ENCODE measurements around the gene GGTLC1. TPM values are rescaled to one million over a fixed set of nuclear protein-coding genes. Genes with fewer than 3 reads are reported as not detected.
"Not testable (repeated sequence)": the region's sequence is repeated elsewhere in the genome, so short reads cannot be mapped to it uniquely, and the experiment has no call there.

The GGTLC1 gene
- total RNA-seq, 1 donor from 2014 or later: not detected

GRCh38 chr20:23994001-23994633, 5.5 kb upstream of the GGTLC1 start:
- not testable (repeated sequence) for DNase-seq (ENCODE audit: low read depth, low spot score)

DNA sequence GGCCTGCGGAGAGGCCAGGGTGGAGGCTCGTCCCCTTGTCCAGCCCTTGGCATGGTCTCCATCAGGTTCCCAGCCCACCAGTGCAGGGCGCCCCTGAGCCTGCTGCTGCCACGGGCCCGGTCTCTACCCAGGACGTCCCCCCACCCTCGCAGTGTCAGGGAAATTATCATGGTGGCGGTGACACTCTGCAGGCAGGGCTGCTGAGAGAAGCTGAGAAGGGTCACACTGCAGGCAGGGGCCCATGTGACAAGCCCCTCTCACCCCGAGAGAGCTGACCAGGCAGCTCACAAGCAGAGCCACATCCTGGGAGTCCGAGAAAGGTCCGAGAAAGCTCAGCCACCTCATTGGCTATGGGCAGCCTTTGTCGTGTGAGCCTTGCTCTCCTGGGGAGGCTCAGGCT, 4.9 kb upstream of the GGTLC1 start:
- not testable (repeated sequence) for DNase-seq (ENCODE audit: low read depth, low spot score)

DNA sequence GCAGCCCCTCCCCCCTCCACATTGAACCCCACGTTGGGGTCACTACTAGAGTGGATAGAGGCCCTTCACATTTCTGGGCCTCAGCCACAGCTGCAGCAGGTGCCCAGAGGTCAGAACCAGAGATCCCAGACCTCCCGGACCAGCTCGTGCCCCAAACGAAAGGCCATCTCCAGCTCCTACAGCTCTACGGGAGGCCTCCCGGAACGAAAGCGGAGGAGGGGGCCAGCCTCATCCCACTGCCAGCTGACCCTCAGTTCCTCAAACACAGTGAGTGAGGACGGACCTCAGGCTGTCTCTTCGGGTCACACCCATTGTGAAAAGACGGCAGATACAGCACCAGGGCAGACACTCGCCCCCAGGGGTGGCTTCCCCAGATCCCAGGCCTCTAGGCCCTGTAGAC, 1.7 kb upstream of the GGTLC1 start:
- DNase-seq (ENCODE audit: low read depth, low spot score): not testable (repeated sequence)

- not testable (repeated sequence) for DNase-seq (ENCODE audit: low read depth, low spot score)
Observed at GRCh38 chr20:23988966-23989365, 387 bp upstream of the GGTLC1 start.

GRCh38 chr20:23986716-23987115, 1.9 kb downstream of the GGTLC1 start:
- DNase-seq (ENCODE audit: low read depth, low spot score): not testable (repeated sequence)

GRCh38 chr20:23986310-23986709, 2.3 kb downstream of the GGTLC1 start:
- DNase-seq (ENCODE audit: low read depth, low spot score): not testable (repeated sequence)

DNA sequence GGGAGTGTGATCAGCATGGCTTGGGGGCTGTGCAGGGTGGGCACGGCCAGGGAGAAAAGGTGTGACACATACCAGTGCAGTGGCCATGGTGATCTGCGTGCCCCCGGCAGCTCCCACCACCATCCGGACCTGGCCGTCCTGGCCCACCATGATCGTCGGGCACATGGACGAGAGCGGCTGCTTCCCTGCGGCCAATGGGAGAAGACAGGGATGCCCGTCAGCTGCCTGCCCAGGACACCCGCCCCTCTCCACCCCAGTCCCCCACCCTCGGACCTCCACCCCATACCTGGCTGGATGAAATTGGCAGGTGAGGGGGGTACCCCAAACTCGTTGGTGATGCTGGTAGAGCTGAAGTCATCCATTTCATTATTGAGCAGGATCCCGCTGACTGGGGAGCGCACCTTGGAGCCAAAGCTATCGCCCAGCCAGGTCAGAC, 2.8 kb downstream of the GGTLC1 start:
- not testable (repeated sequence) for DNase-seq (ENCODE audit: low read depth, low spot score)

GRCh38 chr20:23985066-23985789, 3.4 kb downstream of the GGTLC1 start:
- DNase-seq (ENCODE audit: low read depth, low spot score): not testable (repeated sequence)

DNA sequence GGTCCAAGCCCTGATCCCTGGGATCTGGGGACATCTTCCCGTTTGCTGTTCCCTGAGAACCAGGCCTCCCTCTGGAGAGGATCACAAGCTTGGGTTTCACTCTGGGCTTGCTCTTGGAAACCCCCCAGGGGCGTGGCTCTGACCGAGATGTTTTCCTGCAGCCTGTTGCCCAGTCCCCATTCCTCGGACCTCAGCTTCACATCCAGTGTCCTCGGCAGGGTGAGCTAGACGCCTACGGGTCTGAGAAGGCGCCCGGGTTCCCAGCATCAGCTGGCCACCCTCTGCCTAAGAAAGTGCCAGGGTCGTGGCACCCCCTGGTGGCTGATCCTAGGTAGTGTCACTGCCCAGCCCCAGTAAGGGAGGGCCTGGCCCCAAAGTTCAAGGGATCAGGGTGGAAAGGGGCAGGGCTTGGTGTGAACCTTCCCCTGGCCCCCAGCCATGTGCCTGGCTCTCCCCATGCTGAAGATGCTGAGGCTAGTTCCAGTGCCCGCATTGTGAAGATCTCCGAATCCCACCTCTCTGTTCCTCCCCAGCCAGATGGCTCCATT, 4.0 kb downstream of the GGTLC1 start:
- not testable (repeated sequence) for DNase-seq (ENCODE audit: low read depth, low spot score)

DNA sequence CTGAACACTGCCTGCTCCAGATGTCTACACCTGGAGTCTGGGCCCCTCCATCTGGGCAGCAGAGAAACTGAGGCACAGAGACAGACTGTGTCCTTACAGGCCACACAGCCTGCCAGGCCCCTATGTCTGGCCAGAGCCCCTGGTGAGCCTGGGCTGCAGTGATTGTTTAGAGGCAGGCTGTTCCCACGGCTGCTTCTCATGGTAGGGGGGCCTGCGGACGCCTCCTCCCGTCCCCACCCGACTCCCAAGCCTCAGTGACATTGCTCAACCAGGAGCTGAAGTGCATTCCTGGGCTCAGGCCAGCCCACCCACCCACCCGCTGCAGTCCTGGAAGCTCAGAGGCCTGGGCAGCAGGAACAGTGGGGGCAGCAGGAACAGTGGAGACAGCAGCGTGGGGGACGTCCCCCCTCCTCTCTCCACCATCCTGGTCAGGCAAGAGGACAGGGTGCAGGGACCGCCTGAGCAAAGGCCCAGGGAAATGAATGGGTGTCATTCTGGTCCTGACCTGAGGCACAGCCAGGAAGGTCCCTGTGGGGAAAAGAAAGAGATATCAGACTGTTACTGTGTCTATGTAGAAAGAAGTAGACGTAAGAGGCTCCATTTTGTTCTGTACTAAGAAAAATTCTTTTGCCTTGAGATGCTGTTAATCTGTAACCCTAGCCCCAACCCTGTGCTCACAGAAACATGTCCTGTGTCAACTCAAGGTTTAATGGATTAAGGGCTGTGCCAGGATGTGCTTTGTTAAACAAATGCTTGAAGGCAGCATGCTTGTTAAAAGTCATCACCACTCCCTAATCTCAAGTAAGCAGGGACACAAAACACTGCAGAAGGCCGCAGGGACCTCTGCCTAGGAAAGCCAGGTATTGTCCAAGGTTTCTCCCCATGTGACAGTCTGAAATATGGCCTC, 6.2 kb downstream of the GGTLC1 start:
- not testable (repeated sequence) for DNase-seq (ENCODE audit: low read depth, low spot score)

- DNase-seq (ENCODE audit: low read depth, low spot score): not testable (repeated sequence)
Observed at GRCh38 chr20:23981526-23981925, 7.1 kb downstream of the GGTLC1 start.

GRCh38 chr20:23981014-23981413, 7.6 kb downstream of the GGTLC1 start:
- DNase-seq (ENCODE audit: low read depth, low spot score): not testable (repeated sequence)

GRCh38 chr20:23979899-23980811, 8.4 kb downstream of the GGTLC1 start:
- not testable (repeated sequence) for DNase-seq (ENCODE audit: low read depth, low spot score)

GRCh38 chr20:23979380-23979779, 9.2 kb downstream of the GGTLC1 start:
- DNase-seq (ENCODE audit: low read depth, low spot score): not testable (repeated sequence)

GRCh38 chr20:23978457-23978856, 10.1 kb downstream of the GGTLC1 start:
- not testable (repeated sequence) for DNase-seq (ENCODE audit: low read depth, low spot score)

DNA sequence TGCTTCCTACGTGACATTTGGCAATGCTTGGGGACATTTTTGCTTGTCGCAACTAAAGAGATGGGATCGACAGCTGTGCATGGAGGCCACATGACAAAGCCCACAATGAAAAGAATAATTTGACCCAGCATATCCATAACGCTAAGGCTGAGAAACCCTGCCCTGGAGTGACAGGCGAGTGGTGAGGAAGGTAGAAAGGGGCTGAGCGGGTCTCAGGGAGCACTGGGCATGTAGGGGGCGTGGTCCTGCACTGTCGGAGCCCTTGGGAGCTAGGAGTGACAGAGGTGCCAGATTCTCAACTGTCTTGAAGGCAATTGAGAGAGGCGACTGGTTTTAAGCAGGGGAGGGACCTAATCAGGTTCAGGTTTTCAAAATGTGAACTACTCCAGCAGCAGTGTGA, 13.6 kb downstream of the GGTLC1 start:
- DNase-seq (ENCODE audit: low read depth, low spot score): no peak

GRCh38 chr20:23971310-23971709, 17.3 kb downstream of the GGTLC1 start:
- DNase-seq (ENCODE audit: low read depth, low spot score): no peak

- no peak for DNase-seq (ENCODE audit: low read depth, low spot score)
Observed at GRCh38 chr20:23970049-23970448, 18.5 kb downstream of the GGTLC1 start.

GRCh38 chr20:23967616-23967979, 21.0 kb downstream of the GGTLC1 start:
- DNase-seq (ENCODE audit: low read depth, low spot score): no peak

DNA sequence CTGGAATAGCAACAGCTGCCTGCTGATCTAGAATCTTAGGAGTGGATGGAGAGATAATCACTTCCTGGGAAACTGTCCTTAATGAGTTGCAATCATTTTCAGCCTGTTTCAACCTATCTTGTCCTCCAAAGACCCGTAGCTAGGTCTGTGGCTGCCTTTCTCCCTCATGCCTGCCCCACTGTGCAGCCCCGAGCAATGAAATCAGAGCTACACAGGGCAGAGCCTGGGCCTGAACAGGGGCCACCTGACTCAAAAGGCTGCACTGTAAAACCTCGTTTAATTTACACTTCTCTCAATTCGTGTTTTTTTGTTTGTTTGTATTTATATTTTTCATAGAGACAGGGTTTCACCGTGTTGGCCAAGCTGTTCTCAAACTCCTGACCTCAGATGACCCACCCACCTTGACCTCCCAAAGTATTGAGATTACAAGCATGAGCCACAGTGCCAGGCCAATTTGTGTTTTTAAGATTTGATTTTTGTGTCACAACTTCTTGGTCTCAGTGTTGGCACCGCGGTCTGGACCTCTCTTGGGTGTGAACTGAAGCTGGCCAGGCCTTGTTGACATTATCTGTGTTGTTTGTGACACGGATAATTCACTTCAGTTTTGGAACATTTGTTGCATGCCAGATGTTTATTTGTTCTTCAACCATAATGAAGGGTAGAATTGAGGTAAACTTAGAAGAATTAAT, 21.5 kb downstream of the GGTLC1 start:
- DNase-seq (ENCODE audit: low read depth, low spot score): no peak
